A204.1 (cell line): Measurements from ENCODE around the gene GXYLT1.
"Not testable (repeated sequence)": the region's sequence is repeated elsewhere in the genome, so short reads cannot be mapped to it uniquely, and the experiment has no call there.

Experiments used
- FAIRE-seq: peaks from 2 replicates; lab custom pipeline; 2012; peaks lifted over from hg19 to GRCh38; lab: Jason Lieb, UNC

The GXYLT1 gene

GRCh38 chr12:42144408-42145196 is at the start of gene GXYLT1:
Gene GXYLT1, minus strand, starts transcription at chr12:42144874. Its CDS starts 228 bp downstream, at chr12:42144646.
- FAIRE-seq, result no peak

- no peak for FAIRE-seq
Observed at GRCh38 chr12:42192686-42193085, 48.0 kb upstream of the GXYLT1 start.

- FAIRE-seq, result no peak
Observed at GRCh38 chr12:42192258-42192657, 47.6 kb upstream of the GXYLT1 start.

GRCh38 chr12:42190376-42190775 is 45.7 kb upstream of the GXYLT1 start:
- no peak for FAIRE-seq

GRCh38 chr12:42188275-42188674 is 43.6 kb upstream of the GXYLT1 start:
- FAIRE-seq, result not testable (repeated sequence)

GRCh38 chr12:42187799-42188198 is 43.1 kb upstream of the GXYLT1 start:
- no peak for FAIRE-seq

- no peak for FAIRE-seq
Observed at GRCh38 chr12:42186793-42187192, 42.1 kb upstream of the GXYLT1 start.

- no peak for FAIRE-seq
Observed at GRCh38 chr12:42182394-42182793, 37.7 kb upstream of the GXYLT1 start.

- FAIRE-seq, result no peak
Observed at GRCh38 chr12:42180990-42181596, 36.4 kb upstream of the GXYLT1 start.

GRCh38 chr12:42178101-42178500 is 33.4 kb upstream of the GXYLT1 start:
- no peak for FAIRE-seq

GRCh38 chr12:42174978-42175377 is 30.3 kb upstream of the GXYLT1 start:
- FAIRE-seq, result no peak

GRCh38 chr12:42173961-42174521 is 29.4 kb upstream of the GXYLT1 start:
- FAIRE-seq, result no peak

- FAIRE-seq, result no peak
Observed at GRCh38 chr12:42172441-42173210, 28.0 kb upstream of the GXYLT1 start.

- no peak for FAIRE-seq
Observed at GRCh38 chr12:42167711-42168110, 23.0 kb upstream of the GXYLT1 start.

GRCh38 chr12:42166501-42166900 is 21.8 kb upstream of the GXYLT1 start:
- no peak for FAIRE-seq

- no peak for FAIRE-seq
Observed at GRCh38 chr12:42163913-42164312, 19.2 kb upstream of the GXYLT1 start.

- no peak for FAIRE-seq
Observed at GRCh38 chr12:42162965-42163364, 18.3 kb upstream of the GXYLT1 start.

- FAIRE-seq, result no peak
Observed at GRCh38 chr12:42162193-42162592, 17.5 kb upstream of the GXYLT1 start.

- no peak for FAIRE-seq
Observed at GRCh38 chr12:42161529-42161928, 16.9 kb upstream of the GXYLT1 start.

GRCh38 chr12:42156232-42156631 is 11.6 kb upstream of the GXYLT1 start:
- no peak for FAIRE-seq

GRCh38 chr12:42145552-42146215 is 1.0 kb upstream of the GXYLT1 start:
- FAIRE-seq, result no peak

GRCh38 chr12:42145197-42145549 is 499 bp upstream of the GXYLT1 start:
- FAIRE-seq, result no peak

- FAIRE-seq, result no peak
Observed at GRCh38 chr12:42144158-42144407, 591 bp downstream of the GXYLT1 start.
